GM04503 (cell line): ENCODE data around the gene ANKMY1.
A peak's percentile ranks its signal among the peaks of the same experiment; 100 is the strongest.

Experiments used
- DNase-seq: peaks from one replicate; pipeline ENCODE4 v3.0.0-alpha.2; 2012; ENCODE audit warnings: low read depth

Gene ANKMY1

DNA sequence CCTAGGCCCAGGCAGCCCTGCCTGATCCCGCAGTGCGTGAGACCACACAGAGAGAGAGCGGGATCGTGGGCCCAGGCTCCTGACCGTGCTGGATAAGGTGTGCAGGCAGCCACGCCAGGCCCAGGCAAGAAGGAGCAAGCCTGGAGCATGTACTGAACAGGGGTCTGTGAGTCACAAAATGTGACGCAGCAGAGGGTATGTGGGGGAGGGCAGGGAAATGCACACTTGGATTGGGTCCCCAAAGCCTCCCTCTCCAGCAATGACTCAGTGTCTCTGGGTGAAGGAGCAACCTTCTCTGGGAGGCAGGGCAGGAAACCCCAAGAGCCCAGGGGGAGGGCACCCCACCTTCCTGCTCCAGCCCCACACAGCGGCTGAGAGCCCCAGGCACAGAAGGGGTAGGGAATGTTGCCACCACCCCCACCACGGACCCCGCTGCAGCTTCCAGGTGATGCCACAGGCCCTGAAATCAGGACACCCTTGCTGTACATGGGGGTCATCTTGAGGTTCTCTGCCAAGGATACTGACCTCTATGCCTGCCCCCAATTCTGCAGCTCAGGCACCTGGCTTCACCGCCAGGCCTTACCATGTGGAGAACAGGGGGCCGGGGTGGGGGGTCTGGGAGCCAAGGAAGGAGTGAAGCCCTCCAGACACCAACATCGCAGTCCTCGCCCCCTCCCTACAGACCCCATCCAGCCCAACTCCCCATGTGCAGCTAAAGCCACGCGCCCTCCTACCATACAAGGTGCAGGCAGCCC lies 123.6 kb downstream of the ANKMY1 start:
- peak; percentile 90 for DNase-seq

DNA sequence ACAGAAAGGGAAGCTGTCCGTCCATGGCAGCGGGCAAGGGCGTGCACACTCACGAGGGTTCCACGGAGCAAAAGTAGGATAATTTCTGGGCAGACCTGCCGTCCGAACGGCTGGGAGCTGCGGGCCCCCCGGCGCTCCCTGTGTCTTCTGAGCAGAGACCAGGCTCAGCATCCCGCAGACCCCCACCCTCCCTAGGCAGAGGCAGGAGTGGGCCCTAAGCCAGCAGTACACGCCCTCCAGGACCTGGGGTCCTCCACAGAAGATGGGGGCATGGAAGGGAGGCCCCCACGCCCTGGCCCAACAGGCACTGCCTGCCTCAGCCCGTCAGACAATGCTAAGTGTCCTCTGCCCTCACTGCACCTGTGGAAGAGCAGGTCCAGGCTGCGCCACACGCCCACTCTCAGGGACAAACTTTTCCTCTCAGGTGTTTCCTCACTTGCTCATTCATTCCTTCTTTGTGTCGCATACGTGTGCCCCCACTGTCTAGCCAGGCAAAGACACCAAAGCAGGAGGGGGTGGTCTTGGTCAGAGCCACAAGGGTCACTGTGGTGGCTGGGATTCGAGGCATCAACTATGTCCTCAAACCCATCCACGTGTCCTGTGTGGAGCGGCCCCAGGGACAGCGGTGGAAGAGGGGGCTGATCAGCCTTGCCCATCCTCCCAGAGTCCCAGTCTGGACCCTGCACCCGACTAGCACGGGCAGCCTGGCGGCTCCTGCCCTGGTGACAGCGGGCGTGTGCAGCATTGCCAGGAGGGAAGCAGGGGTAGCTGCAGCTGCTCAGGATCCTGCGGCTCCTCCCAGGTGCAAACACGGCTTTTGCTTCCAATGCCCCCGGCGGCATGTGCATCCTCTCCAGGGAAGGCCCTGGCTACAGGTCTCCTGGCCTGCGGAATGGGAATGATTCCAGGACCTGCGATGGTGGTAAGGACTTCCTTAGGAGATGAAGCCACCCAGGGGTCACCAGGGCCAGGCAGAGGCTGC lies 124.7 kb downstream of the ANKMY1 start:
- DNase-seq = no peak

DNA sequence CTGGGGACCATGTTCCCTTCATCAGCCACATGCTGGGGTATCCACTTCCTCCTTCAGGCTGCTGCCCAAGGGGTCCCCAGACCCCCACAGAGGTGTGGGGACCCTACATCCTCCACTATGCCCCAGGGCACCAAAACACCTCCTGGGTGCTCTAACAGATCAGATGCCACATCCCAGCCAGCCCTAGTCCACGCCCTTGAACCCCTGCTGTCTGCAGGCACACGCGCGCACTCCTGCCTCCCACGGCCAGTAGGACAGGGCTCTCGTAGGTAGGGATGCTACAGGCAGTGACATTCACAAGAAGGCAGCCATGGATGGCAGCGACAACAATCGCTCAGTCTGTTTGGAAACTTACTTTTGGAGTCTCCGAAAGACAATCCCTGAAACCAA lies 125.4 kb downstream of the ANKMY1 start:
- no peak for DNase-seq

DNA sequence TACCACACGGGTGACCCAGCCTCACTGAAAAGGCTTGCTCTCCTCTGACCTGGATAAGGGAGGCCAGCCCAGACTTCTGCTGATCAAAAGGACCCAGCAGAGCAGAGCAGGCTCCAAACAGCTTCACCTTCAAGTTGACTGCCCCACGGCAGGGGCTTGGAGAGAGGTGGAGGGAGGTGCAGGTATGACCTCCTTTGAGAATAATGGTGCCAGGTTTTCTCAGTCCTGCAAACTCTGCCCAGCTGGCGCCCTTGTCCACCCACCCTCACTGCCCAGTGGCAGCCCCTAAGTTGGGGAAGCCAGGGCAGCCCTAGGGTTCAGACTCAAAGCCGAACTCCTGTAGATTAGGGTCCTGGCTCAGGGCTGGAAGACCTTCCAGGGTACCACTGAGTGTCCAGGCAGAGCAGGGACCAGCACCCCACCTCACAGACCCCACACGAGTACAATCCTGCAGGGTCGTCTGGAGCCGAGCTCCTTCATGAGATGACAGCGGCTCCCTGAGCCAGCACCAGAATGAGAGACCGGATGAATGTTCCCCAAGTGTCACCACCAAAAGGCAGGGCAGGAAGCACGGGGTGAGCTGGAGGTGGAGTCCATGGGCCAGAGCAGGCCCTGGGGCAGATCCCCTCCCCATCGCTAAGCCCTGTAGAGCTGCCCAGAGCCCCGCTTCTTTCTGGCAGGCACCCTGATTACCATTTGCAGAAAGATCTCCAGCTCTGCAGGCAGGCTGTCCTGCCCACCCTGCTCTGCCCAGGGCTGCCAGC lies 125.9 kb downstream of the ANKMY1 start:
- DNase-seq = no peak

DNA sequence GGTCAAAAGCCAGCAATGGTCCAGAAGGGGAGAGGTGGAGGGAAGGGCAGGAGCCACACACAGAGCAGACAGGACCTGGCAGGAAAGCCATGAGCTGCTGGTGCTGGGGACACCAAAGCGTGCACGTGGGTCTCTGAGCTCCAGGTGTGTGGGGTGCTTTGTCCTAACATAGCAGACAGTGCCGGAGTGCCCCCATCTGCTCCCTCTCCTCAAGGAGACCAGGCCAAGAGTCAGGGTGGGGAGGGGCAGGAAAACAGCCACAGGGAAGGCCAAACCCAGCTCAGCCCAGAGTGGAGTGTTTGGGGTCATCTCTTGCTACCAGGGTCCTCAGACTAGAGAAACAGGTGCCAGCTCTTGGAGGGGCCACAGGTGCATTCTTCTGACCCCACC lies 126.5 kb downstream of the ANKMY1 start:
- DNase-seq = no peak

DNA sequence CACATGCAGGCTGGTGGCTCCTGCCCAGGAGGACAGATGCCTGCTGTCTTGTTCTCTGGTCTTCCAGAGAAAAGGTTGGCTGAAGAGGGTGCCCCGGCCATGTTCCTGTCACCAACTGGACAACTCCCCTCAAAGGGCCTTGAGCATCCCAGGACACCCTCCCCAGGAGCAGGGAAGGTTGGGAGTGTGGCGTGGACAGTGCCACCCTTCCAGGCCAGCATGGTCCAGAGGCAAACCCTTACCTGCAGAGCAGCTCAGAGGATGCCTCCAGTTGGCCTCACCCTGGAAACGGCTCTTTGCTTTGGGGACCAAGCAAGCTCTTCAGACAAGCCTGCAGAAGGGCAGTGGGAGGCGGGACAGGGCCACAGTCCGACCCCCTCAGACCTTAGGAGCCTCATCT lies 127.2 kb downstream of the ANKMY1 start:
- DNase-seq = no peak

DNA sequence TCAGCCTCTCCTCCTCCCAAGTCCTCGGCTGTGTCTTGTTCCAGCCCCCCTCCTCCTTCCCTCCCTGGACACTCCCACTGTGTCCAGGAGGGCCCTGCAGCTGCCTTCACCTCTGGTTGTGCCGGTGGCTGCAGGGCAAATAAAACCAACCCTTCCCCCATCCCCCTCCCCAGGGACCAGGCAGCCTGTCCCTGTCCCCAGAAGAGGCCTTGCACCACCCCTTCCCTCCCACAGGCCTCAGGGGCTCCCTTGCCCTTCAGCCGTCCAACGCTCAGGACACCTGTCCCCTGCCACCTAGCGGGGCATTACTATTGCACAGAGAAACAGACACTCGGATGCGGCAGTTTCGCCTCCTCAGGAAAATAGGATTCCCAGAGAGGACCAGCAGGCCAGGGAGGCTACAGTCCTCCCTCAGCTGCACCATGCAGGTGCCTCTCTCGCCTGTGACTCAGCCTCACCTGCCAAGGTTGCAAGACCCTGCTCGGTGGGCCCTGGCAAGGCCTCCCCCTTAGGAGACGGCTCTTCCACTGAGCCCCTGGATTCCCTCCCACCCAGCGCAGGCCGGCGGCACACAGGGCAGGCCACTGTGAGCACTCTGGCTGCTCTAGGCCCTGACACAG lies 127.8 kb downstream of the ANKMY1 start:
- DNase-seq = no peak
